ENCODE measurements around the gene KCNQ5.

DNA sequence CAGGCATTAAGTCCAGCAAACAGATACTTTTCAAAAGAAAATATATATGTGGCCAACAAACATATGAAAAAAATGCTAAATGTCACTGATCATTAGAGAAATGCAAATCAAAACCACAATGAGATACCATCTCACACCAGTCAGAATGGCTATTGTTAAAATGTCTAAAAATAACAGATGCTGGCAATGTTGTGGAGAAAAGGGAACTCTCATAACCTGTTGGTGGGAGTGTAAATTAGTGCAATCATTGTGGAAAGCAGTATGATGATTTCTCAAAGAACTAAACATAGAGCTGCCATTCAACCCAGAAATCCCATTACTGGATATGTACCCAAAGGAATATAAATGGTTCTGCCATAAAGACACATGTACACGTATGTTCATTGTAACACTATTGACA lies 20.6 kb downstream of the KCNQ5 start:
- no peak for TF ChIP-seq POLR2A (IDR thresholded peaks at IDR 0.05)
- TF ChIP-seq, protein P1, sequence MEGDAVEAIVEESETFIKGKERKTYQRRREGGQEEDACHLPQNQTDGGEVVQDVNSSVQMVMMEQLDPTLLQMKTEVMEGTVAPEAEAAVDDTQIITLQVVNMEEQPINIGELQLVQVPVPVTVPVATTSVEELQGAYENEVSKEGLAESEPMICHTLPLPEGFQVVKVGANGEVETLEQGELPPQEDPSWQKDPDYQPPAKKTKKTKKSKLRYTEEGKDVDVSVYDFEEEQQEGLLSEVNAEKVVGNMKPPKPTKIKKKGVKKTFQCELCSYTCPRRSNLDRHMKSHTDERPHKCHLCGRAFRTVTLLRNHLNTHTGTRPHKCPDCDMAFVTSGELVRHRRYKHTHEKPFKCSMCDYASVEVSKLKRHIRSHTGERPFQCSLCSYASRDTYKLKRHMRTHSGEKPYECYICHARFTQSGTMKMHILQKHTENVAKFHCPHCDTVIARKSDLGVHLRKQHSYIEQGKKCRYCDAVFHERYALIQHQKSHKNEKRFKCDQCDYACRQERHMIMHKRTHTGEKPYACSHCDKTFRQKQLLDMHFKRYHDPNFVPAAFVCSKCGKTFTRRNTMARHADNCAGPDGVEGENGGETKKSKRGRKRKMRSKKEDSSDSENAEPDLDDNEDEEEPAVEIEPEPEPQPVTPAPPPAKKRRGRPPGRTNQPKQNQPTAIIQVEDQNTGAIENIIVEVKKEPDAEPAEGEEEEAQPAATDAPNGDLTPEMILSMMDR (IDR thresholded peaks at IDR 0.05) = no peak
